HG02852 (cell line): ENCODE results near the gene NXF3.
"Not testable (repeated sequence)": the region's sequence is repeated elsewhere in the genome, so short reads cannot be mapped to it uniquely, and the experiment has no call there.

Experiments used
- ATAC-seq: cut with Tn5 transposase; IDR thresholded peaks from one replicate; pipeline ENCODE4 v1.9.1; 2021; ENCODE audit warnings: mild to moderate bottlenecking, moderate library complexity; ENCODE audit not compliant: unreplicated experiment

The NXF3 gene

DNA sequence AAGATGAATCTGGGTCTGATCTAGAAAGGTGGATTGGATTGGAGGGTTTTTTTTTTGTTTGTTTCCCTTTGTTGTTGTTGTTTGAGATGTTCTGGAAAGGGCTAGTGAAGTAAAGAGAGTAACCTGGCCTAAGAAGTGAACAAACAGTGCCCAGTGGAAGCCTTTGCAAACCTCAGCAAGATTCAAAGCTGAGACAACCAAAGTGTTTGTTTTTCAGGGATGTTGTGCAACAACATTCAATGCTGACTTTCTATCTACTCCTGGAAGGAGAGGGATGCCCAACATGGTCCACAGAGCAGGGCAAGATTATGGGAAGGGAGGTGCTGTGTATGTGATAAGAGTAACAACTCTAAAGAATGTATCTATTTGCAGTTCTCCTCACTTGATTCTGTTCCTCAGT lies 40.3 kb downstream of the NXF3 start:
- no peak for ATAC-seq

DNA sequence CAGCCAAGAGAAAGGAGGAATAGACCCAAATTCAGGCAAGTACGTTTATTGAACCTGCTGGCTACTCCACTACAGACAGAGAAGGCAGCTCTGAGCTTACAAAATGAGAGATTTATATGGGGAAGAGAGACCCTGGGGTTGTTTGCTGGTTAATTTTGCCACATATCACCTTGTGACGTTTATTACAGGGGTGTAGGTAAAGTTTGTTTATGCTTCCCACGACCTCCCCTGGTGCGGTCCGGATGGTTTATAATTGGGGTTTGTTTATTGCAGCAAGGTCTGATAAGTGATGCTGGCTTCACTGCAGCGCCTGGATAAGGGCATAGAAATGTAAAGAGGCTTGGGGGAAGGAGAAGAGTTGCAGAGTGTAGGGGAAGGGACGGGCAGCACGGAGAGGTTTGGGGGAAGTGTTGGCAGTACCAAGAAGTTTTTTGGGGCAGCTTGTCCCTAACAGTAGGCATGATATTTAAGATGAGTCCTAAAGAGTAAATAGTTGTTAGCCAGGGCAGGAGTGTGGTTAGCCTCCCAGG lies 41.6 kb downstream of the NXF3 start:
- no peak for ATAC-seq

GRCh38 chrX:103033371-103033770 lies 59.6 kb downstream of the NXF3 start:
- not testable (repeated sequence) for ATAC-seq
